Activated CD4-positive, alpha-beta T cell treated with anti-CD3 and anti-CD28 coated beads, Interleukin-2, amount 50 U/mL, for 16 hours (primary cell): ENCODE results near the gene APOH.

Experiments used
- DNase-seq: peaks from one replicate; pipeline ENCODE4 v3.0.0-alpha.2; 2020

Gene APOH

DNA sequence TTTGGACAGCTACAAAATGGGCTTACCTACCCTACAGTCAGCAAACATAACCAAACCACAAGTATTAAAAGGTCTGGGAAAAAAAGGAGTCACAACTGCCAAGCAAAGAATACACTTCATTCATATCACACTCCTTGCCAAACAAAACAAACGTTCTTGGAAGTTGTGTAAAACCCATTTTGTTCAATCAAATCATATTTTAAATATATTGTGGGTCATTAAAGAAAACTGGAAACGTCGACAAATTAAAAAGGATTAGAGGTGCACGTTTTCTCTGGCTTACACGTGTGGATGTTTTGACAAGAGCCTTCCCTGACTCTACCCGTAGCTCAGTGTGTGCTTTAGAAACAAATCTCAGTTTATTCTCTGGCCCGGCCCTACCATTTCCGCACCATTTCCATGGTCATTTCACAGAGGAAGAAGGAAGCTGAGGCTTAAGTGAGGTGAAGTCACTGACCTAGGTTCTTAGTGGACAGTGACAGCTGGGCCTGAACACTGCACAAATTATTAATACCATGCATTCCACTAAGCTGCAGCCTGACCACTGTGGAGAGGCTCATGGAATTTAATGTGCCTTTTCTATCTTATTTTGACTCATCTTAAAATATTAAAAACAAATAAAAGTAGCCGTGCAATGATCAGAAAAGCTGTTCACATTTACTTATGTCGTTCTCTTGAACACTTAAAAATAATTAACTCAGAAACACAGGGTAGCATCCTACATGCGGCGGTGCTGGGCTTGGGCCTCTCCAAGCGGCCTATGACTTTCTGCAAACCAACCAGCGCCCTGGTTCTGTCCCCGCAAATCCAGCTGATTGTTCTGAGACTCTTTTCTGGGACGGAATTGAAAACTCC is 38.2 kb downstream of the APOH start:
- no peak for DNase-seq

DNA sequence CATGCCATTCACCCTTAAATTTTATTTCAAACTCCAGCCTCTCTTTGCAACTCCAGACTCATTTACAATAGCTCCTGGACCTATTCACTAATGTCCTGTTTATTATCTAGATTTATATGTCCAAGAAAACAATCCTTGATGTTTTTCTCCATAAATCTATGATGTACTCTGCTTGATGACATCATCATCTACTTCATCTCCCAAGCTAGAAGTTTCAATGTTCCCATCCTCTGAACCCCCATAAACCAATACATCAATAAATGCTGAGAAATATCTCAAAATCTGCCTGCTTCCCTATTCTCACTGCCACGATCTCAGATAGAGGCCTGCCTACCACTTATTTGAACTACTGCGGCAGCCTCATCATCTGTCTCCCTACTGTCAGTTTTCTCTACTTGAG is 41.5 kb downstream of the APOH start:
- DNase-seq, result no peak

DNA sequence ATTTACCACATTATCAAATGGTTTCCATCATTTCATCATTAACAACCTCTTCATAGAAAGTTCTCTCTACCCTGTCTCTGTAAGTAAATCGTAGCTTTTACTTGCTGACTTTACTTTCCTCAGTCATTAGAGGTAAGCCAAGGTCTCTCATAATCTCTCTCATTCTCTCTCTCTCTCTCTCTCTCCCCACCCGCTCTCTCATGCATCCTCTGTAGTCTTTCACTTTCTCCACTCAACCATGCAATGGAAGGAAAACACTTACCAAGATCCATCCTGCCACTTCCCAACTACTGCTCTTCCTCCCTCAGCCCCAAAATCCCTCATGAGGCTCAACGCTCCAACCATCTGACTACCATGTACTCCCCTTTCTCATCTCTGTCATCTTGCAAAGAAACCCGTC is 43.4 kb downstream of the APOH start:
- DNase-seq, result no peak

DNA sequence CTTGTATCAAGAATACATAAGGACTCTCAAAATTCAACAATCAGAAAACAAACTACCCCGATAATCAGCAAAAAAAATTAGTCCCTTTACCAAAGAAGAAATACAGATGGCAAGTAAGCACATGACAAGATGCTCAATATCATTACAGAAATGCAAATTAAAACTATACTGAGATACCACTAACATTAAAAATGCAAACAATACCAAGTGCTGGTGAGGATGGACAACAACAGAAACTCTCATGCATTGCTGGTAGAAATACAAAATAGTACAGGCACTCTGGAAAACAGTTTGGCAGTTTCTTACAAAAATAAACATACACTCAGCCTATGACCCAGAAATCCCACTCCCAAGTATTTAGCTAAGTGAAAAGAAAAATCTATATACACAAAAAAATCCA is 44.8 kb downstream of the APOH start:
- DNase-seq, result no peak

DNA sequence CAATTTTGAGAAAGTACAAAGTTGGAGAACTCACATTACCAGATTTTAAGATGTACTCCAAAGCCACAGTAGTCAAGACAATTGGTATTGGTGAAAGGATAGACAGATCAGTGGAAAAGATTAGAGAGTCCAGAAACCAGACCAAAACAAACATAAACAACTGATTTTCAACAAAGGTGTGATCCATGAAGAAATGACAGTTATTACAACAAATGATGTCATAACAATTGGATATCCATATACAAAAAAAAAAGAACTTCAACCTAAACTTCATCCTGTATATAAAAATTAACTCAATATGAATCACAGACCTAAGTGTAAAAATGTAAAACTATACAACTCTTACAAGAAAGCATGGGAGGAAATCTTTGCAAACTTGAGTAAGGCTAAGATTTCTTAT is 45.7 kb downstream of the APOH start:
- DNase-seq, result no peak

DNA sequence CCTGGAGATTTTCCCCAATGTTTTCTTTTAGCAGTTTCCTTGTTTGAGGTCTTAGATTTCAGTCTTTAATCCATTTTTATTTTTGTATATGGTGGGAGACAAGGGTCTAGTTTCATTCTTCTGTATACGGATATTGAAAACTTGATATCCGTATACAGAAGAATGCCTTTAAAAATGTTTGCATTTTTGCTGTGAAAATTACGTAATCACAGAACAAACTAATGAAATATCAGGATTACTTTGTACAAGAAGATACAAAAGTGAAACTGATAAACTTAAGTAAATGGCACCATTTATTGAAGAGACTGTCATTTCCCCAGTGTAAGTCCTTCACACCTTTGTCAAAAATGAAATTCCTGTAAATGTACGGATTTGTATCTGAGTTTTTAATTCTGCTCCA is 50.6 kb downstream of the APOH start:
- DNase-seq, result no peak

DNA sequence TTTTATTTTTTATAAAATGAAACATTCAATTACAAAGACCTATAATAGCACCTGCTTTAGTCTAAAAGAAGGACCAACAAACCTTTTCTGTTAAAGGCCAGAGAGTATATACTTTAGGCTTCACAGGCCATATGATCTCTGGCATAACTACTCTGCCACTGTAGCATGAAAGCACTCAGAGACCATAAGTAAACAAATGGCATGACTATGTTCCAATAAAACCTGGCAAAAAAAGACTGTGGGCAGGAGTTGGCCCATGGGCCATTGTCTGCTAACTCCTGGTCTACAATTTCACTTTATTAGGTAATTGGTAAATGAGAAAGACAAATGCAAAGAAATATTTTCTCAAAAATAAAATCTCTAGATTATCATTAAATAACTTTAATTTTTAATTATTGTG is 52.2 kb downstream of the APOH start:
- DNase-seq, result no peak

DNA sequence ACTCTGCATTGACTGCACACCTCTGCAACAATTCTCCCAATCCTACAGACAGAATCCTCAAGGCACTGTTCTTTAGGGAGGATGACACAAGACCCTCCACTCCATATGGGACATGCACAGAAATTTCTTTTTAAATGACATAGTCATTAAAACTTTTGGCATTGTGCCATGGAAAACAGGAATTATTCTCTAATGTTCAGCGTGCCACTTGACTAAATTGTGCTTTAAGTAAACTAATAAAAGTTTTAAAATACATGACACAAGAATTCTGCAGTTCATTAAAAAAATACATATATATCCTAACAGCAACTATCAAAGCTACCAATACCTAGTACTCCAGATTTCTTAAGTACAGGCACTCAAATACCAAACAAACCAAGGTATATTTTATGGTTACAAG is 53.3 kb downstream of the APOH start:
- no peak for DNase-seq

DNA sequence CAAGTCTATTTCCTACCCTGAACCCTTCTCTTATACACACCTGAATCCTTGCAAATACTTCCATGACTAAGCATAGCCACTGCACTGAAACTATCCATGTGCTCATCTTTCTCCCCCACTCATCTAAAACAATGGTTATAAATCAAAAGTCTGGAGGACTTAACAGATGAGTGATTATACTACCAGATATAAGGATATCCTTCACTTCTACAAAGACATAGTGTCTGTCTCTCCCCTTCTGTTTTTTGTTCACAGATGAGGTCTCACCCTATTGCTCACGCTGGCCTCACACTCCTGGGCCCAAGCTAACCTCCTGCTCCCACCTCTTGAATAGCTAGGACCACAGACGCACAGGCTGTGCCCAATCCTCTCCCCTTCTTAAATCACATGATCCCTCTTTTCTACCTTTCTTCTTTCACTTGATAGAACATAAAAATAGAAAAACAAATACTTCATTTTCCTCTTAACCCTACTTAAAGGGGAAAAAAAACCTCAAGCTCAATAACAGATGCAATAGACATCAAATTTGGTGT is 56.5 kb downstream of the APOH start:
- no peak for DNase-seq

DNA sequence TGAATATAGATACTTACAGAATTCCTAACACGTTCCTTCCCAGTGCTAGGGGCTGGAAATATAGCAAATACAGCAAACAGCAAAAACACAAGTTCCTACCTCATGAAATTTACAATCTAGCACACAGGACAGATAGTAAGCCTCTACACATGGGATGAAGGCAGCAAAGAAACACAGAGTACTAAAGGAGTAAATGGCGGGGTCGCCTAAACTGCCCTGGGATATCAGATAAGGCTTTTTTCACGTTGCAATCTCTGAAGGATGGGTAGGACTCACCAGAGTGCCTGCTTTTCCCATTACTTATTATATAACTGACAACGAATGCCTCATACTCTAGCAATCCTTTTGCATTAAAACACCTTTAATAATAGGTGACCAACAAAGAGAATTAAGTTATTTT is 57.1 kb downstream of the APOH start:
- no peak for DNase-seq

DNA sequence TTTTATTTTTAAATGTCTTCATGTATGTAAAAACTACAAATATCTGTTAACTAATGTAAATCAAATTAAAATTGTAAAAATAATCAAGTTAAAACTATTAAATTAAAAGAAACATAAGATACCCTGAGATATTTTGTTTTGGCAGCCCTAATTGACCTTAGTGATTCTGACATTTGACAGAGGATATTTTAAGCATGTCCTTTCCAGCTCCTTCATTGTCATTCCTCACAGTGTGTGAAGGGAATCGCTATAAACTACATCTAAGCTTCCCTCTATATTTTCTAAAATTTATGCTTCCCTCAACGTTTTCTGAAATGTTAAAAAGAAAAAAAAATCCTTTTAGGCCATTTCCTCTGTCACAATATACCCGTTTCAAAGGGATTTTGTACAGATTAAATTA is 57.5 kb downstream of the APOH start:
- no peak for DNase-seq

DNA sequence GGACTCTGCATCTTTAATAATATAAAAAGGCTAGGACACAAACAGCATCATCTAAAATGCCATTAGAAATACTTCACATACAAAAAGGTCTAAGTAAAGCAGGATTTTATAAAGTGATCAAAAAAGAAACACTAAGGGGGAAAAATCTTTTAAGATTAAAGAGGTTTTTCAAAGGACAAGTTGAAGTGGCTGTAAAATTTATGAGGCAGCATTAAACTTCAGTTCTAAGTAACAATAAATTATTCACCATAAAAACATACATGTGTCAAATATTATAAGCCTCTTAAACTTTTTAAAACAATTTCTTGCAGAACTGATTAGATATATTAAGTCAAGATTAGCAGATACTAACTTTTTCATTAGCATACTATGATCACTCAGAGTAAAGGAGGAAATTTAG is 58.0 kb downstream of the APOH start:
- no peak for DNase-seq

DNA sequence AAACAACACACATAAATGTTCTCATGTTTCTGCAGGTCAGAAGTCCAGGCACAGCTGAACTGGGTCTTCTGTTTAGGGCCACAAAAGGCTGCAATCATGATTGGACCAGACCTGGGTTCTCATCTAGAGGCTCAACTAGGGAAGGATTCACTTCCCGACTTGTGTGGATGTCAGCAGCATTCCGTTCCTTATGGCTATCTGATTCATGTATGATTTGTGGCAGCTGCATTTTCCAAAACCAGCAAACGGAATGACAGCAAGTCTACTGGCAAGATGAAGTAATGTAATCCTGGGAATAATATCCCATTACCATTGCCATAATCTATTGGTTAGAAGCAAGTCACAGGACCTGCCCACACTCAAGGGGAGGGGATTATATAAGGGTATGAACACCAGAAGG is 59.4 kb downstream of the APOH start:
- no peak for DNase-seq

DNA sequence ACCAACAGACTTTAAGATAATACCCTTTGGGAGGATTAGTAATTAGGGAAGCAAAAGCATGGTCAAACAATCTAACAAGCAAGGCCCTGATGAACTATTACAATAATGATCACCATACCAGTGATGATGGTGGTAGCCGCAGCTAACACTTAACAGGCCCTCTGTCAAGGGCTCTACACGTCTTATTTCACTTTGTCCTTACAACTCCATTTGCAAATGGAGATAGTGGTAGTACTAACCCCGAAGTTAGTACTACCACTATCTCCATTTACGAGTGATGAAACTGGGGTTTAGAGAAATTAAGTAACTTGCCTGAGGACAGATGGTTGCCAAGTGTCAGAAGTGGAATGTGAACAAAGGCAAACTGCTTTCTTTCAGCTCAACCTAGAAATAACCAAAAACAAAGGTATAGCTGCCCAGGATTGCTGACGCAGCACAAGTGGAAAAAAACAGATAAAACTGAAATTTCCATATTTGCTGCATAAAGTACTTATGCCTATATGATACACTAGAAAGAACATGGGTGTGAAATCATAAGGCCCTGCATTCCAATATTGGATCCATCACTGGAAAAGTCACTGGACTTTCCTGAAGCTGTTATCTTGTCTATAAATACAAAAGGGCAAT is 61.9 kb downstream of the APOH start:
- DNase-seq, result no peak

DNA sequence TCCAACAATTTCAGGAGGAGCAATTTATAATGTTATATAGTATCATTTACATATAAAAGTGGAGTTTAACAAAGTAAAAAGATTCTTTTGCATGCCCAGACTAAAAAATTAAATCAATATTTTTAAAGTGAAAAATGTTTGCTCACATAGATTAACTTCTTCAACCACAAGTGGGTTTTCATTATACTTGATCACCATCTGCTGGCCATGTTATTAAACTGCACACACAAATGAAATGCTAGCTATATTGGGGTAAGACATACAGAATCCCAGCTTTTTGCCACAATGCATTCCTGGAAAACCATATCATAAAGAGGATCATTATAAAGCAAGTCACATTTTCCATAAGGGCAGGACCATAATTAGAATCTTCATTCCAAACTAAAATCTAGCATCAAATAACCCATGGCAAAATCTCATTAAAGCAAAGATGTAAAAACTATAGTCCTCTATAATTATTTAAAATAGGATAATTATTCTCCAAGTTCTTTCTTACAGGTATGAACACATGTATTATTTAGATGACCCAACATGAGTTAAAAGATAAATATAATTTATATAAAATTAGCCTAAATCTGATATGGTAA is 63.6 kb downstream of the APOH start:
- DNase-seq, result peak; percentile 48
